GM12873 (cell line): ENCODE data around the gene TUFM.
A peak's percentile ranks its signal among the peaks of the same experiment; 100 is the strongest.

Source experiments
- TF ChIP-seq, protein P1 (sequence below): IDR thresholded peaks from 2 replicates; pipeline ENCODE4 v1.5.1; 2012; ENCODE audit warnings: low read depth, mild to moderate bottlenecking, moderate library complexity, low read length, control low read depth; ENCODE audit not compliant: insufficient read depth; ENCODE audit errors: missing control alignments

The TUFM gene

DNA sequence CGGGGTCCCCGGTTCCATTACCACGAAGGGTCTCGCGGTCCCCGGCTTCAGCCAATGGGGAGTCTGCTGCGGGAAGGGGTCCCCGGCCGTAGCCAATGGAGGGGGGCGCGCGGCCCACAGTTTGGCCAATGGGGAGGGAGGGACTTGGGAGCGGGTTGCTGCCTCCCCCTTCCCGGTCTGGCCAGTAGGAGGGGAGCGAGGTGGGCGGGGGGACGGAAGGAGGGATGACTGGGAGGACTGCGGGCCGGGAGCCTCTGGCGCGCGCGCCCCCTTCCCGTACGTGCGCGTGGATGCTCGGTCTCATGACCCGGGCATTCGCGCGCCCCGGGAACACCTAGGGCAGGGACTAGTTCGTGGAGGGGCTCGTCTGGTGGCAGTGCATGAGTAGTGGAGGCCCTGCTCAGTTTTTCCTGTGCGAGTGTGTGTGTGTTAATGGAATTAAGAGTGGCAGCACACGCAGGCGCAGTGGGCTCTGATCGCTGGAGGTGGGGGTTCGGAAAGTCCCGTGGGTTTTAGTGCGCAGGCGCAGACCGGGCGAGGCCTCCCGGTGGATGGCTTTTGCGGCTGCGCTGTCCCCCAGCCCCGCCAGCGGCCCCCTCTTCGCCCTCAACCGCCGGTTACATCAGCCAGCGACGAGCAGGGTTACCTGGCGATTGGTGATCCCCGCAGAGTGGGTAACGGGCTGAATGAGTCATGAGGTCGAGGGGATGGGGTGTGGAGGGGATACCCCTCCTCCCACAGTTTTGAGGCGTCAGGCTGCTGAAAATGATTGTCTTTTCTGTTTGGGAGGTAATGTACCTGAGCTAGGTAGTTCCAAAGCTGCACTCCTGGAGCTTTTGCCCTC is 22.1 kb downstream of the TUFM start:
- TF ChIP-seq, protein P1, sequence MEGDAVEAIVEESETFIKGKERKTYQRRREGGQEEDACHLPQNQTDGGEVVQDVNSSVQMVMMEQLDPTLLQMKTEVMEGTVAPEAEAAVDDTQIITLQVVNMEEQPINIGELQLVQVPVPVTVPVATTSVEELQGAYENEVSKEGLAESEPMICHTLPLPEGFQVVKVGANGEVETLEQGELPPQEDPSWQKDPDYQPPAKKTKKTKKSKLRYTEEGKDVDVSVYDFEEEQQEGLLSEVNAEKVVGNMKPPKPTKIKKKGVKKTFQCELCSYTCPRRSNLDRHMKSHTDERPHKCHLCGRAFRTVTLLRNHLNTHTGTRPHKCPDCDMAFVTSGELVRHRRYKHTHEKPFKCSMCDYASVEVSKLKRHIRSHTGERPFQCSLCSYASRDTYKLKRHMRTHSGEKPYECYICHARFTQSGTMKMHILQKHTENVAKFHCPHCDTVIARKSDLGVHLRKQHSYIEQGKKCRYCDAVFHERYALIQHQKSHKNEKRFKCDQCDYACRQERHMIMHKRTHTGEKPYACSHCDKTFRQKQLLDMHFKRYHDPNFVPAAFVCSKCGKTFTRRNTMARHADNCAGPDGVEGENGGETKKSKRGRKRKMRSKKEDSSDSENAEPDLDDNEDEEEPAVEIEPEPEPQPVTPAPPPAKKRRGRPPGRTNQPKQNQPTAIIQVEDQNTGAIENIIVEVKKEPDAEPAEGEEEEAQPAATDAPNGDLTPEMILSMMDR, result peak; percentile 22

DNA sequence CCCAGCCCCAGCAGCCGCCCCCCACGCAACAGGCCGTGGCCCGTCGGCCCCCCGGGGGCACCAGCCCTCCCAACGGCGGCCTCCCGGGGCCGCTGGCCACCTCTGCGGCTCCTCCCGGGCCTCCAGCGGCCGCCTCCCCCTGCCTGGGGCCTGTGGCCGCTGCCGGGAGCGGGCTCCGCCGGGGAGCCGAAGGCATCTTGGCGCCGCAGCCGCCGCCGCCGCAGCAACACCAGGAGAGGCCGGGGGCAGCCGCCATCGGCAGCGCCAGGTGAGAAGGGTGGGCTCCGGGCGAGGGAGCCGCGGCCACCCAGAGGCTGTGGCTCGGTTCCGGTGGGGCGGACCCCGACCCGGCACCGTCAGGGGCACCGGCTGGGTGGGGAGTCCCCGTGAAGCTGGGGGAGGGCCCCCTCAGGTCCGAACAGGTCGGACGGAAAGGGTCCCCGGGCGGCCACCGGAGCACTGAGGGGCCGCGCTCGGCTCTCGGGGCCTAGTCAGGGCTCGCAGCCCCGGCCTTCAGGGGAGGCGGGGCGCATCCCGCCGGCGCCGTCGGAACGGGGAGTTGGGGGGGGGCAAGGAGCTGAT is 22.8 kb downstream of the TUFM start:
- TF ChIP-seq, protein P1, result no peak

DNA sequence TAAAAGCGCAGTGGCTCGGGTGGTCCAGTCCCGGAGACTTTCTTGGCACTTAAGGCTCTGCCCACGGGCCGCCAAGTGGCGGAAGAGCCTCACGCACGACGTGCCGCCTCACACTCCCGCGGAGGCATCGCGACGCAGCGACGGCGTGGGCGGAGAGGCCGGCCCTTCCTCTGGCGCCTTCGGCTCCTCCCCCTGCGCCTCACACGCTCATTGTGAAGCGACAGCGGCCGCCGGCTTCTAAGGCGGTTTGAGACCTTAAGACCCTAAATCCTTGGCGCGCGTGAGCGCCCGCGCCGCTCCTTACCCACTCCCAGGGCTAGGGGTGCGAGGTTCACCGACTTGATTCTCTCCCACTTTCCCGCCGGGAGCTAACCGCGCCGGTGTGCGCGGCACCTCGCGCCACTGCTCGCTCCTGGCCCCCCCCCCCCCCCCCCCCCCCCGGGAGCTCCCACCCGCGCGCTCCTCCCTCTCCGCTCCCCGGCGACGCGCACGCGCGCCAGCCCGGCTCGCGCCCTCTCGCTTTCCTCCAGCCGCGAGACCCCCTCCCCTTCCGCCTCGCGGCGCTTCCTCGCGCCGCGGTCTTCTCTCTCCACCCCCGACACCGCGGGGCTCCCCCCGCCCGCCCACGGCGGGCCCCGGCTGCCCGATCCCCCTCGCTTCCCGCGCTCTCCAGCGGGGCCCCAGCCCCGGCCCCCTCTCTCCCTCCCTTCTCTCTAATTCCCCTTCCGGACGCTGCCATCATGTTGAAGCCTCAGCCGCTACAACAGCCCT is 23.4 kb downstream of the TUFM start, which contains the start of gene ATXN2L:
Gene ATXN2L, plus strand, starts transcription at position 480 of the 771 bp plus-strand sequence. Its CDS starts 261 bp downstream, at position 741.
- TF ChIP-seq, protein P1, result peak; percentile 18

DNA sequence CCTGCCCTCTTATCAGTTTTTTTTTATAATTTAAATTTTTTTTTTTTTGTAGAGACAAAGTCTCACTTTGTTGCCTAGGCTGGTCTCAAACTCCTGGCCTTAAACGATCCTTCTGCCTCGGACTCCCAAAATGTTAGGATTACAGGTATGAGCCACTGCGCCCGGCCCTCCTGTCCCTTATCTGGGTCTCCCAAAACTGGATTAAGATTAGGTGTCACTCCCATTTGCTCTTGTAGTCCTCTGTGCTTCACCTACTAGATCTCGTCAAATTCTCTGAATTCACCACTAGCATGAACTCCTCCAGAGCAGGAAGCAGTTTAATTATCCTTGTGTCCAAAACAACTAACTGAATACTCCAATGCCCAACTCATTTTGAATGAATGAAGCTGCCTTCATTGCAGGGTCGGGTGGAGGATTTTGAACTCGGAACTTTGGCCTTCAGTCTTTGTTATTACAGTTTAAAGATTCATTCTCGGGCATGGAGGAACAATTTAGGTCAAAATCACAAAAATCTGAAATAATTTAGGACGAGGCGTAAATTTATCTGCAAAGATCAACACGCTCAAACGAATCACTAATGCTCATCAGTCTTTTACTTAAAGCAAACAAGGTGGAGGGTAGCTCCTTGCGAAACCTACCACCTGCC is 24.2 kb downstream of the TUFM start:
- TF ChIP-seq, protein P1, result no peak

DNA sequence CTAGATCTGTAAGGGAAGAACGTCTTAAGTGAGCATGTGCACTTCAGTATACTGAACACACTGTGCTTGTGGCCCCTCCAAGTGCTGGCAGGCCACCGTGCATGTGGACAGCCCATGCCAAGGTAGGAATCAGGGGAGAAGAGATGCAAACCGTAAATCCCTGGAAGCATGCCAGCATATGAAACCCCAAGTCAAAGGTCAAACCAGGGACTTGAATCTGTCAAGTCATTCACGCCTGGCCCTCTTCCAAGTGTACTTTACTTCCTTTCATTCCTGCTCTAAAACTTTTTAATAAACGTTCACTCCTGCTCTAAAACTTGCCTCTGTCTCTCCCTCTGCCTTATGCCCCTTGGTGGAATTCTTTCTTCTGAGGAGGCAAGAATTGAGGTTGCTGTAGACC is 26.1 kb downstream of the TUFM start:
- TF ChIP-seq, protein P1, result no peak

DNA sequence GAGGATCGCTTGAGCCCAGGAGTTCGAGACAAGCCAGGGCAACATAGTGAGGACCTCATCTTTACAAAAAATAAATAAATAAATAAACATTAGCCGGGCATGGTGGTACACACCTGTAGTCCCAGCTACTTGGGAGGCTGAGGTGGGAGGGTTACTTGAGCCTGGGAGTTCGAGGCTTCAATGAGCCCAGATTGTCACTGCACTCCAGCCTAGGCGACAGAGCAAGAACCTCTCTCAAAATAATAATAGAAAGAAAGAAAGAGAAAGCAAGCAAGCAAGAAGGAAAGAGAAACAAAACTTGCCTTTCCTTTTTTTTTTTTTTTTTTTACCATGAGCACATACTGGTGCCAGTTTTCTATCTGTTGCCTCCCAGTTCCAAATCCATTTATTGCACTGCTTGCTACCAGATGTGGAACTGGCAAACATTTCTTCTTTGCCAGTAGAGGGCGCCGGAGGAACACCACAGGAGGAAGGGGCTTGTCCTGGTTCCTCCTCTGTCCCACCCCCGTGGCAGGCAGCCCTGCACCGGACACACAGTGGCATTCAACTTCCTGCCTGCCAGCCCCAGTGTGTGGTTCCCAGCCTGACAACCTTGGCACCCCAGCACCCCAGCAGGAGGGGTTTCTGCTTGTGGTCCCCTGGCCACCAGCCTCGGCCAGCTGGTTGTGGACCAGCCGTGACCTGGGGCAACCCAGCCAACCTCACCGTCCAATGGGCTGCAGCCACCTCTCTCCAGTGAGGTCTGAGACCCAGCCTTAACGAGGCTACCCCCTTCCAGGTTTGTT is 43.7 kb downstream of the TUFM start:
- TF ChIP-seq, protein P1, result peak; percentile 44
